Neural cell (in vitro differentiated cells): ENCODE measurements around the gene TMCC1. TPM values are rescaled to one million over a fixed set of nuclear protein-coding genes. Genes with fewer than 3 reads are reported as not detected.

Source experiments
- H2AFZ ChIP-seq: fragments of 200-600, 300-800 bp; sonication (generic), shearing (Covaris generic); 2 replicates; pipeline ENCODE4 v1.6.0; 2014; ENCODE audit warnings: low read depth, mild to moderate bottlenecking, antibody characterized with exemption, low read length, moderate library complexity
- H3F3A ChIP-seq: fragments of 200-600 bp; shearing (Covaris generic); 2 replicates; pipeline ENCODE4 v1.6.1; 2016; ENCODE audit warnings: mild to moderate bottlenecking, moderate library complexity, mixed read lengths, antibody characterized with exemption, low read length; ENCODE audit not compliant: insufficient read depth, poor library complexity, severe bottlenecking
- H3K27ac ChIP-seq: fragments of 200-600, 300-800 bp; sonication (generic), shearing (Covaris generic); 2 replicates; pipeline ENCODE4 v1.5.1; 2014; ENCODE audit warnings: mild to moderate bottlenecking, low read length, moderate library complexity
- H3K27me3 ChIP-seq: fragments of 300-800, 200-600 bp; sonication (generic), shearing (Covaris generic); 2 replicates; pipeline ENCODE4 v1.6.0; 2014; ENCODE audit warnings: mild to moderate bottlenecking, low read depth, low read length, moderate library complexity; ENCODE audit not compliant: insufficient read depth
- H3K36me3 ChIP-seq: fragments of 300-800, 200-600 bp; sonication (generic), shearing (Covaris generic); 2 replicates; pipeline ENCODE4 v1.5.1; 2014; ENCODE audit warnings: mild to moderate bottlenecking, antibody characterized with exemption, low read length, moderate library complexity; ENCODE audit not compliant: insufficient read depth
- H3K4me2 ChIP-seq: fragments of 300-800, 200-600 bp; sonication (generic), shearing (Covaris generic); 2 replicates; pipeline ENCODE4 v1.6.0; 2014; ENCODE audit warnings: mild to moderate bottlenecking, low read length
- H3K4me3 ChIP-seq: fragments of 300-800, 200-600 bp; sonication (generic), shearing (Covaris generic); 2 replicates; pipeline ENCODE4 v1.5.1; 2014; ENCODE audit warnings: mild to moderate bottlenecking, low read length, moderate library complexity
- H3K79me2 ChIP-seq: fragments of 200-600 bp; shearing (Covaris generic); replicated peaks from 2 replicates; pipeline ENCODE4 v1.6.0; 2014; ENCODE audit warnings: mild to moderate bottlenecking, low read length, moderate library complexity; ENCODE audit not compliant: insufficient read depth
- H3K9ac ChIP-seq: fragments of 300-800, 200-600 bp; sonication (generic), shearing (Covaris generic); 2 replicates; pipeline ENCODE4 v1.6.1; 2016; ENCODE audit warnings: mild to moderate bottlenecking, low read length, mixed read lengths
- H3K9me2 ChIP-seq: fragments of 200-600 bp; shearing (Covaris generic); 2 replicates; pipeline ENCODE4 v1.6.1; 2016; ENCODE audit warnings: mild to moderate bottlenecking, low read length, mixed read lengths; ENCODE audit not compliant: insufficient read depth
- H3K9me3 ChIP-seq: fragments of 200-600, 300-800 bp; sonication (generic), shearing (Covaris generic); 2 replicates; pipeline ENCODE4 v1.6.1; 2016; ENCODE audit warnings: mild to moderate bottlenecking, mixed run types, low read length, moderate library complexity, mixed read lengths
- H4K20me1 ChIP-seq: fragments of 200-600 bp; shearing (Covaris generic); 2 replicates; pipeline ENCODE4 v1.6.1; 2016; ENCODE audit warnings: mild to moderate bottlenecking, mixed run types; ENCODE audit not compliant: insufficient read depth
- CTCF ChIP-seq: fragments of 450-650 bp; IDR thresholded peaks from 2 replicates; pipeline ENCODE4 v1.5.1; 2014; ENCODE audit warnings: antibody characterized with exemption, mild to moderate bottlenecking, moderate library complexity; ENCODE audit not compliant: poor library complexity, severe bottlenecking
- EP300 ChIP-seq: fragments of 450-650 bp; conservative IDR thresholded peaks from 2 replicates; pipeline ENCODE4 v1.6.1; 2014; ENCODE audit warnings: antibody characterized with exemption, mild to moderate bottlenecking, moderate library complexity; ENCODE audit not compliant: poor library complexity, severe bottlenecking
- EZH2 ChIP-seq: fragments of 200-600, 300-800 bp; shearing (Covaris generic), sonication (generic); IDR thresholded peaks from 2 replicates; pipeline ENCODE4 v1.6.1; 2014; ENCODE audit warnings: antibody characterized with exemption, low read length, borderline replicate concordance, mild to moderate bottlenecking; ENCODE audit not compliant: insufficient read depth, poor library complexity, severe bottlenecking
- MXI1 ChIP-seq: fragments of 450-650 bp; conservative IDR thresholded peaks from 2 replicates; pipeline ENCODE4 v1.6.1; 2014; ENCODE audit warnings: antibody characterized with exemption, mild to moderate bottlenecking; ENCODE audit not compliant: poor library complexity, severe bottlenecking
- POLR2AphosphoS5 ChIP-seq: IDR thresholded peaks from 2 replicates; pipeline ENCODE4 v1.6.1; 2012
- RAD21 ChIP-seq: fragments of 450-650 bp; conservative IDR thresholded peaks from 2 replicates; pipeline ENCODE4 v1.6.1; 2014; ENCODE audit warnings: antibody characterized with exemption, mild to moderate bottlenecking, moderate library complexity
- SMC3 ChIP-seq: fragments of 450-650 bp; conservative IDR thresholded peaks from 2 replicates; pipeline ENCODE4 v1.6.1; 2014; ENCODE audit warnings: antibody characterized with exemption, mild to moderate bottlenecking, moderate library complexity; ENCODE audit not compliant: poor library complexity
- TAF1 ChIP-seq: IDR thresholded peaks from 2 replicates; pipeline ENCODE4 v1.6.1; 2012; ENCODE audit warnings: low read depth
- polyA plus RNA-seq: library from polyadenylated mRNA; depleted of rRNA; stranded (reverse); fragments of >200 nt; gene quantifications from 2 replicates; pipeline ENCODE4 v1.2.3, GENCODE V29; 2014
- TF ChIP-seq, protein P1 (sequence below): IDR thresholded peaks from 2 replicates; pipeline ENCODE4 v1.6.1; 2012; ENCODE audit warnings: borderline replicate concordance

The TMCC1 gene
- polyA plus RNA-seq, 1 donor from 2014 or later: 25.0 TPM

- Histone ChIP-seq H3K27ac (no peak overlapping the region), H4K20me1 (no peaks in the 10 kb centered on the region), H3F3A (no peaks in the 10 kb centered on the region), H3K4me2 (no peak overlapping the region), H3K27me3 (no peaks in the 10 kb centered on the region), H3K9ac (no peak overlapping the region), H3K9me3 (no peaks in the 10 kb centered on the region), H3K4me3 (no peak overlapping the region), H2AFZ (no peak overlapping the region), H3K36me3 (no peaks in the 10 kb centered on the region), H3K79me2 (peaks cover 13% of the 10 kb centered on the region), H3K9me2 (no peaks in the 10 kb centered on the region)
- TF ChIP-seq POLR2AphosphoS5 (no peak), CTCF (no peak), EZH2 (no peak), EP300 (peak; percentile 58), TAF1 (no peak), MXI1 (no peak), SMC3 (no peak), RAD21 (peak; percentile 9)
- TF ChIP-seq, protein P1, sequence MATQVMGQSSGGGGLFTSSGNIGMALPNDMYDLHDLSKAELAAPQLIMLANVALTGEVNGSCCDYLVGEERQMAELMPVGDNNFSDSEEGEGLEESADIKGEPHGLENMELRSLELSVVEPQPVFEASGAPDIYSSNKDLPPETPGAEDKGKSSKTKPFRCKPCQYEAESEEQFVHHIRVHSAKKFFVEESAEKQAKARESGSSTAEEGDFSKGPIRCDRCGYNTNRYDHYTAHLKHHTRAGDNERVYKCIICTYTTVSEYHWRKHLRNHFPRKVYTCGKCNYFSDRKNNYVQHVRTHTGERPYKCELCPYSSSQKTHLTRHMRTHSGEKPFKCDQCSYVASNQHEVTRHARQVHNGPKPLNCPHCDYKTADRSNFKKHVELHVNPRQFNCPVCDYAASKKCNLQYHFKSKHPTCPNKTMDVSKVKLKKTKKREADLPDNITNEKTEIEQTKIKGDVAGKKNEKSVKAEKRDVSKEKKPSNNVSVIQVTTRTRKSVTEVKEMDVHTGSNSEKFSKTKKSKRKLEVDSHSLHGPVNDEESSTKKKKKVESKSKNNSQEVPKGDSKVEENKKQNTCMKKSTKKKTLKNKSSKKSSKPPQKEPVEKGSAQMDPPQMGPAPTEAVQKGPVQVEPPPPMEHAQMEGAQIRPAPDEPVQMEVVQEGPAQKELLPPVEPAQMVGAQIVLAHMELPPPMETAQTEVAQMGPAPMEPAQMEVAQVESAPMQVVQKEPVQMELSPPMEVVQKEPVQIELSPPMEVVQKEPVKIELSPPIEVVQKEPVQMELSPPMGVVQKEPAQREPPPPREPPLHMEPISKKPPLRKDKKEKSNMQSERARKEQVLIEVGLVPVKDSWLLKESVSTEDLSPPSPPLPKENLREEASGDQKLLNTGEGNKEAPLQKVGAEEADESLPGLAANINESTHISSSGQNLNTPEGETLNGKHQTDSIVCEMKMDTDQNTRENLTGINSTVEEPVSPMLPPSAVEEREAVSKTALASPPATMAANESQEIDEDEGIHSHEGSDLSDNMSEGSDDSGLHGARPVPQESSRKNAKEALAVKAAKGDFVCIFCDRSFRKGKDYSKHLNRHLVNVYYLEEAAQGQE: no peak
Observed at GRCh38 chr3:129718201-129718600, 175.3 kb downstream of the TMCC1 start.

DNA sequence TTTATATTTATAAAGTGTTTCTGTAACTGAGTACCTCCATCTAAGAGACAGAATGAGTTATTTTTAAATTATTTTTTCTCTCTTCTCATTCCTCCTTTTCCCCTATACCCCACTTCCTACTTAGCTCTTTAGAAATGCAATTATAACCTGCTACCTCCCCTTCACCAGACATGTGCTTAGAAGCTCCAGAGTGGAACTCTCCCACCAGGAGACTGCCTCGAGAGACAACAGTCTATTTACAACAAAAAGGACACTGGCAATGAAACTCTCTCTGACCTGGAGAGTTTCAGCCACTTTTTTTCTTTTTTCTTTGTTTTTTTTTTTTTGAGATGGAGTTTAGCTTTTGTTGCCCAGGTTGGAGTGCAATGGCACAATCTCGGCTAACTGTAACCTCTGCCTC lies 177.7 kb downstream of the TMCC1 start:
- Histone ChIP-seq H3K36me3 (no peaks in the 10 kb centered on the region), H4K20me1 (no peaks in the 10 kb centered on the region), H3K4me2 (no peak overlapping the region), H3K27ac (no peak overlapping the region), H3K9ac (no peak overlapping the region), H2AFZ (no peak overlapping the region), H3K4me3 (no peak overlapping the region), H3K79me2 (peaks cover 5% of the 10 kb centered on the region), H3K9me3 (no peaks in the 10 kb centered on the region), H3K9me2 (no peaks in the 10 kb centered on the region), H3F3A (no peaks in the 10 kb centered on the region), H3K27me3 (no peaks in the 10 kb centered on the region)
- TF ChIP-seq POLR2AphosphoS5 (no peak), RAD21 (no peak), SMC3 (no peak), MXI1 (no peak), EZH2 (no peak), EP300 (no peak), TAF1 (no peak), CTCF (no peak)
- TF ChIP-seq, protein P1: no peak
